K562 (cell line): ENCODE results near the gene CLTA. TPM values are rescaled to one million over a fixed set of nuclear protein-coding genes. Genes with fewer than 3 reads are reported as not detected.
A peak's percentile ranks its signal among the peaks of the same experiment; 100 is the strongest.

ENCODE experiments used
- BDP1 ChIP-seq: IDR thresholded peaks from 3 replicates; pipeline ENCODE4 v1.6.1; 2011; ENCODE audit not compliant: insufficient read length, insufficient read depth
- CCNT2 ChIP-seq: IDR thresholded peaks from 2 replicates; pipeline ENCODE4 v1.6.1; 2011; ENCODE audit warnings: borderline replicate concordance, low read depth, mild to moderate bottlenecking, moderate library complexity, mixed read lengths, low read length; ENCODE audit not compliant: insufficient read length; ENCODE audit errors: extremely low read depth
- HCFC1 ChIP-seq: IDR thresholded peaks from 2 replicates; pipeline ENCODE4 v1.6.1; 2012; ENCODE audit warnings: low read depth, low read length, improper control_type of control experiment
- KLF10 ChIP-seq: fragments of 250-450 bp; sonication (Bioruptor Pico); IDR thresholded peaks from 2 replicates; pipeline ENCODE4 v1.6.1; 2021; ENCODE audit warnings: matching md5 sums
- L3MBTL2 ChIP-seq: fragments of 450-650 bp; IDR thresholded peaks from 2 replicates; pipeline ENCODE4 v1.6.1; 2016; ENCODE audit warnings: mild to moderate bottlenecking, moderate library complexity
- LCOR ChIP-seq: sonication (generic); formaldehyde crosslinking; IDR thresholded peaks from 2 replicates; pipeline ENCODE4 v1.8.0; 2022; ENCODE audit warnings: mild to moderate bottlenecking, missing genetic modification reagents
- NCOA1 ChIP-seq: fragments of 450-650 bp; IDR thresholded peaks from 2 replicates; pipeline ENCODE4 v1.6.1; 2016; ENCODE audit warnings: low read depth
- NFYB ChIP-seq: IDR thresholded peaks from 2 replicates; pipeline ENCODE4 v1.6.1; 2011; ENCODE audit warnings: mild to moderate bottlenecking, moderate library complexity; ENCODE audit not compliant: insufficient read length; ENCODE audit errors: extremely low read depth
- NONO ChIP-seq, 2 experiments: fragments of 200-400 bp in 1 of 2; fragments of 450-650 bp in 1 of 2; formaldehyde crosslinking in 1 of 2; IDR thresholded peaks; 2 replicates each; pipeline ENCODE4 v1.6.1; 2017; ENCODE audit warnings: low read depth in 2 of 2, mild to moderate bottlenecking in 2 of 2, moderate library complexity in 2 of 2, low read length in 1 of 2
- PPARD ChIP-seq: fragments of 250-450 bp; sonication (Bioruptor Pico); IDR thresholded peaks from 2 replicates; pipeline ENCODE4 v1.8.0; 2022; ENCODE audit warnings: inconsistent platforms, mild to moderate bottlenecking, moderate library complexity
- TAF1 ChIP-seq: IDR thresholded peaks from 2 replicates; pipeline ENCODE4 v1.6.1; 2011; ENCODE audit warnings: mild to moderate bottlenecking, low read length, moderate library complexity; ENCODE audit not compliant: insufficient read depth, control insufficient read depth, severe bottlenecking; ENCODE audit errors: extremely low read depth
- TEAD2 ChIP-seq: fragments of 450-650 bp; IDR thresholded peaks from 2 replicates; pipeline ENCODE4 v1.6.1; 2016; ENCODE audit warnings: missing genetic modification characterization, control low read depth, missing compliant biosample characterization
- polyA plus RNA-seq, 8 experiments: library from polyadenylated mRNA; depleted of rRNA in 4 of 8; stranded (reverse) in 5 of 8; unstranded in 3 of 8; fragments of >200 nt; fragmentation: Nextera tagmentation in 2 of 8; fragmentation: Illumina TruSeq in 1 of 8; extraction: Ambion mirVana in 2 of 8; extraction: Trizol in 1 of 8; gene quantifications; 2 replicates each; pipeline versions ENCODE4 v1.2.1 to v1.2.3, GENCODE V29; 2011 to 2014; ENCODE audit warnings: inconsistent platforms in 1 of 8, missing spikeins in 1 of 8
- total RNA-seq, 7 experiments: library from RNA; depleted of rRNA in 6 of 7; stranded (reverse); fragments of >200 nt in 6 of 7; fragmentation: Illumina TruSeq in 2 of 7; extraction: Trizol in 2 of 7; gene quantifications; 2 replicates each; pipeline versions ENCODE4 v1.2.1 to v1.2.3, GENCODE V29; 2011 to 2021; ENCODE audit warnings: low replicate concordance in 1 of 7
- TF ChIP-seq, protein P1 (sequence below), 3 experiments: IDR thresholded peaks in 2 of 3; conservative IDR thresholded peaks in 1 of 3; 2 replicates each; pipeline ENCODE4 v1.5.1; 2011 to 2012; ENCODE audit warnings: low read length in 3 of 3, mild to moderate bottlenecking in 3 of 3, control low read depth in 2 of 3, improper control_type of control experiment in 1 of 3, inconsistent platforms in 1 of 3, low read depth in 1 of 3, mixed read lengths in 1 of 3, moderate library complexity in 1 of 3; ENCODE audit not compliant: insufficient read depth in 2 of 3
- TF ChIP-seq, protein P2 (sequence below): fragments of 250-450 bp; sonication (Bioruptor Pico); IDR thresholded peaks from 2 replicates; pipeline ENCODE4 v1.8.0; 2021; ENCODE audit warnings: moderate library complexity, mild to moderate bottlenecking, inconsistent platforms
- TF ChIP-seq, protein P3 (sequence below): fragments of 450-650 bp; IDR thresholded peaks from 2 replicates; pipeline ENCODE4 v1.6.1; 2014; ENCODE audit warnings: low read depth, mild to moderate bottlenecking, moderate library complexity, borderline replicate concordance
- TF ChIP-seq, protein P4 (sequence below): fragments of 250-450 bp; sonication (Bioruptor Pico); IDR thresholded peaks from 2 replicates; pipeline ENCODE4 v1.4.0; 2020

The CLTA gene
- total and polyA plus RNA-seq, 9 of the 15 experiments (the other 6 are each of a cell fraction or from before 2014, with no cell fraction given): 37.8 to 219 (median 144) TPM

DNA sequence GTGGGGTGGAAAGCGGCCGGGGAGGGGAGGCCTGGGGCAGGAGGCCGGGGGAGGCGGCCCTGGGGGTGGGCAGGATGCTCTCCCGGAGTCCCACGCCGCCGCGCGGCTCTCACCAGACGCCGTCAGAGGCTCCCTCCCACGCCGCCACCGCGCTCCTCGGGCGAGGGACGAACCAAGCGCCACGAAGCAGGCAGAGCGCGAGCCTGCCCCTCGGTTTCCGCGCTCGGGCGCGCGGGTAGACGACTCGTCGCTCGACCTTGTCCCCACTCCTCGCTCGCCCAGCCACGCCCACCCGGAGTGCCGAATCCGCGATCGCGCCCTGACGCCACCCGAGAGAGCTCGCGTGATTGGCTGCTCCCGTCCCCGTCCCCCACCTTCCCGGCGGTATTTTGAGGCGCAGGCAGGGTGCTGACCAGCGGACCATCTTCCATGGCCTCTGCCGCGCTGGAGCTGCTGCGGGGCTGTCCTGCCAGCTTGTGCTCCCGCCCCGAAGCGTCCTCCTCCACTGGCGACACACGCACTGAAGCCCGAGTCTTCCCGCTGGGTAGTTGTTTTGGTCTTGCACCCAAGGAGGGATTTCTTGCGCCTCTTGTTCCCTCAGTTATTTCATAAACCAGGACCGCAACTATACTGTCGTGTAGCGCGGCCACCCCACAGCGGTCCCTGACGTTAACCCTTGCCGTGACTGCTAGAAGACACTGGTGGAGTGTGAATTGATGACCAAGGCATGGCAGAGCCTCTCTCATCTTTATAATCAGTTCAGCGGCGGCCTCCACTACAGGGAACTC lies 67.7 kb downstream of the CLTA start, which contains the start of gene GNE (continued):
- TF ChIP-seq, protein P1, sequence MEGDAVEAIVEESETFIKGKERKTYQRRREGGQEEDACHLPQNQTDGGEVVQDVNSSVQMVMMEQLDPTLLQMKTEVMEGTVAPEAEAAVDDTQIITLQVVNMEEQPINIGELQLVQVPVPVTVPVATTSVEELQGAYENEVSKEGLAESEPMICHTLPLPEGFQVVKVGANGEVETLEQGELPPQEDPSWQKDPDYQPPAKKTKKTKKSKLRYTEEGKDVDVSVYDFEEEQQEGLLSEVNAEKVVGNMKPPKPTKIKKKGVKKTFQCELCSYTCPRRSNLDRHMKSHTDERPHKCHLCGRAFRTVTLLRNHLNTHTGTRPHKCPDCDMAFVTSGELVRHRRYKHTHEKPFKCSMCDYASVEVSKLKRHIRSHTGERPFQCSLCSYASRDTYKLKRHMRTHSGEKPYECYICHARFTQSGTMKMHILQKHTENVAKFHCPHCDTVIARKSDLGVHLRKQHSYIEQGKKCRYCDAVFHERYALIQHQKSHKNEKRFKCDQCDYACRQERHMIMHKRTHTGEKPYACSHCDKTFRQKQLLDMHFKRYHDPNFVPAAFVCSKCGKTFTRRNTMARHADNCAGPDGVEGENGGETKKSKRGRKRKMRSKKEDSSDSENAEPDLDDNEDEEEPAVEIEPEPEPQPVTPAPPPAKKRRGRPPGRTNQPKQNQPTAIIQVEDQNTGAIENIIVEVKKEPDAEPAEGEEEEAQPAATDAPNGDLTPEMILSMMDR (IDR thresholded peaks at IDR 0.05 in 2 of 3, conservative IDR thresholded peaks at IDR 0.05 in 1 of 3; ENCODE audit: insufficient read depth in 2 of 3, low read depth in 1 of 3, low read length in 3 of 3): no peak
- peak; percentile 9 for TF ChIP-seq NFYB
- no peak for TF ChIP-seq TEAD2 (tag)
- no peak for TF ChIP-seq BDP1
- peak; percentile 60 for TF ChIP-seq CCNT2
- TF ChIP-seq NCOA1: no peak
- TF ChIP-seq HCFC1: peak; percentile 74
- TF ChIP-seq TAF1: peak; percentile 71
- TF ChIP-seq, protein P2, sequence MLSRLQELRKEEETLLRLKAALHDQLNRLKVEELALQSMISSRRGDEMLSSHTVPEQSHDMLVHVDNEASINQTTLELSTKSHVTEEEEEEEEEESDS (CRISPR knock-in tag): no peak
- TF ChIP-seq, protein P3, sequence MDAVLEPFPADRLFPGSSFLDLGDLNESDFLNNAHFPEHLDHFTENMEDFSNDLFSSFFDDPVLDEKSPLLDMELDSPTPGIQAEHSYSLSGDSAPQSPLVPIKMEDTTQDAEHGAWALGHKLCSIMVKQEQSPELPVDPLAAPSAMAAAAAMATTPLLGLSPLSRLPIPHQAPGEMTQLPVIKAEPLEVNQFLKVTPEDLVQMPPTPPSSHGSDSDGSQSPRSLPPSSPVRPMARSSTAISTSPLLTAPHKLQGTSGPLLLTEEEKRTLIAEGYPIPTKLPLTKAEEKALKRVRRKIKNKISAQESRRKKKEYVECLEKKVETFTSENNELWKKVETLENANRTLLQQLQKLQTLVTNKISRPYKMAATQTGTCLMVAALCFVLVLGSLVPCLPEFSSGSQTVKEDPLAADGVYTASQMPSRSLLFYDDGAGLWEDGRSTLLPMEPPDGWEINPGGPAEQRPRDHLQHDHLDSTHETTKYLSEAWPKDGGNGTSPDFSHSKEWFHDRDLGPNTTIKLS: no peak; the same call in 1 of the 2 replicates
- TF ChIP-seq, protein P4, sequence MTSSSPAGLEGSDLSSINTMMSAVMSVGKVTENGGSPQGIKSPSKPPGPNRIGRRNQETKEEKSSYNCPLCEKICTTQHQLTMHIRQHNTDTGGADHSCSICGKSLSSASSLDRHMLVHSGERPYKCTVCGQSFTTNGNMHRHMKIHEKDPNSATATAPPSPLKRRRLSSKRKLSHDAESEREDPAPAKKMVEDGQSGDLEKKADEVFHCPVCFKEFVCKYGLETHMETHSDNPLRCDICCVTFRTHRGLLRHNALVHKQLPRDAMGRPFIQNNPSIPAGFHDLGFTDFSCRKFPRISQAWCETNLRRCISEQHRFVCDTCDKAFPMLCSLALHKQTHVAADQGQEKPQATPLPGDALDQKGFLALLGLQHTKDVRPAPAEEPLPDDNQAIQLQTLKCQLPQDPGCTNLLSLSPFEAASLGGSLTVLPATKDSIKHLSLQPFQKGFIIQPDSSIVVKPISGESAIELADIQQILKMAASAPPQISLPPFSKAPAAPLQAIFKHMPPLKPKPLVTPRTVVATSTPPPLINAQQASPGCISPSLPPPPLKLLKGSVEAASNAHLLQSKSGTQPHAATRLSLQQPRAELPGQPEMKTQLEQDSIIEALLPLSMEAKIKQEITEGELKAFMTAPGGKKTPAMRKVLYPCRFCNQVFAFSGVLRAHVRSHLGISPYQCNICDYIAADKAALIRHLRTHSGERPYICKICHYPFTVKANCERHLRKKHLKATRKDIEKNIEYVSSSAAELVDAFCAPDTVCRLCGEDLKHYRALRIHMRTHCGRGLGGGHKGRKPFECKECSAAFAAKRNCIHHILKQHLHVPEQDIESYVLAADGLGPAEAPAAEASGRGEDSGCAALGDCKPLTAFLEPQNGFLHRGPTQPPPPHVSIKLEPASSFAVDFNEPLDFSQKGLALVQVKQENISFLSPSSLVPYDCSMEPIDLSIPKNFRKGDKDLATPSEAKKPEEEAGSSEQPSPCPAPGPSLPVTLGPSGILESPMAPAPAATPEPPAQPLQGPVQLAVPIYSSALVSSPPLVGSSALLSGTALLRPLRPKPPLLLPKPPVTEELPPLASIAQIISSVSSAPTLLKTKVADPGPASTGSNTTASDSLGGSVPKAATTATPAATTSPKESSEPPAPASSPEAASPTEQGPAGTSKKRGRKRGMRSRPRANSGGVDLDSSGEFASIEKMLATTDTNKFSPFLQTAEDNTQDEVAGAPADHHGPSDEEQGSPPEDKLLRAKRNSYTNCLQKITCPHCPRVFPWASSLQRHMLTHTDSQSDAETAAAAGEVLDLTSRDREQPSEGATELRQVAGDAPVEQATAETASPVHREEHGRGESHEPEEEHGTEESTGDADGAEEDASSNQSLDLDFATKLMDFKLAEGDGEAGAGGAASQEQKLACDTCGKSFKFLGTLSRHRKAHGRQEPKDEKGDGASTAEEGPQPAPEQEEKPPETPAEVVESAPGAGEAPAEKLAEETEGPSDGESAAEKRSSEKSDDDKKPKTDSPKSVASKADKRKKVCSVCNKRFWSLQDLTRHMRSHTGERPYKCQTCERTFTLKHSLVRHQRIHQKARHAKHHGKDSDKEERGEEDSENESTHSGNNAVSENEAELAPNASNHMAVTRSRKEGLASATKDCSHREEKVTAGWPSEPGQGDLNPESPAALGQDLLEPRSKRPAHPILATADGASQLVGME: no peak
- no peak for TF ChIP-seq PPARD (CRISPR knock-in tag)
- TF ChIP-seq NONO (IDR thresholded peaks at IDR 0.05; ENCODE audit: low read depth in 2 of 2, low read length in 1 of 2): peak in 1 of 2 experiments; percentile 65; a peak in 2 of 4 replicates
- TF ChIP-seq L3MBTL2: peak; percentile 93
- TF ChIP-seq KLF10 (CRISPR knock-in tag): no peak
- no peak; the same call in 1 of the 2 replicates for TF ChIP-seq LCOR (CRISPR knock-in tag)
